ENCODE data around the gene HOXC4. TPM values are rescaled to one million over a fixed set of nuclear protein-coding genes. Genes with fewer than 3 reads are reported as not detected.

The HOXC4 gene
- total and polyA plus RNA-seq, 4 donors: 0.02 TPM; not detected in 3

DNA sequence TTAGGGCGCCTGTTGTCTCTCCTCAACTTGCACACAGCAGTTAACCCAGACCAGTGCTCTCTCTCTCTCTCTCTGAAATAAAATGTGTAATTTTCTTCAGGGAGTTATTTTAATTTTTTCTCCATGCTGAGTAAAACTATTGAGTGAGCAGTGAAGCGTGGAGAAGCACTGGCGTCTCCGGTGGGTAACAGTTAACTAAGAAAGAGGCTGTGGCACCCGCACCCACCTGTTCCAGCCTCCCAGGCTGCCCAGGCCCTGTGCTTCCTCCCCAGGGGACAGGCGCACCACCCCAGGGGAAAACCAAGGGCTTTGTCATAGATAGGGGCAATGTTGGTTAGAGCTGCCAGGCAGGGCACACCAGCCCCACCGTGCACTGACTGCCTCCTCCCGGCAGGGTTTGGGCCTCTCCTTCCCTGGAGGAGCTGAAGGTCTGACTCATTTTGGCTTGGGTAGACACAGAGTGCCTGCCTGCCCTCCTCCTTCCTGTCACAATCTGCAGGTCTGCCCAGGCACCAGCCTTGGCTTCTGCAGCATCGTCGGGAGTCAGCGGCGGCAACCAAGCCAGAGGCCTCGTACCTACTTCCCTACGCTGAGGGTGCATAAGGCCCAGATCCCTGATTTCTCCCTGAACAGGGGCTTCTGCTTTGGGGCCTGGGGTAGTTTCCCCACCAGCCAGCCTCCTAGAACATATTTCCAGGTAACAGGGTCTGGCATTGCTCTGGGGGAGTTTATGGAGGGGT lies 16.8 kb upstream of the HOXC4 start:
- H3K27ac ChIP-seq (ENCODE audit: low read depth in 1 of 2, low read length in 2 of 2): no peak overlapping the region
- TF ChIP-seq YY1 (IDR thresholded peaks at IDR 0.05) (no peak), FOXA1 (IDR thresholded peaks at IDR 0.05) (no peak), HNF4G (IDR thresholded peaks at IDR 0.05) (no peak), SP1 (IDR thresholded peaks at IDR 0.05) (no peak), NR2F2 (IDR thresholded peaks at IDR 0.05) (no peak), HNF4A (conservative IDR thresholded peaks at IDR 0.05) (no peak)
- TF ChIP-seq, protein P1, sequence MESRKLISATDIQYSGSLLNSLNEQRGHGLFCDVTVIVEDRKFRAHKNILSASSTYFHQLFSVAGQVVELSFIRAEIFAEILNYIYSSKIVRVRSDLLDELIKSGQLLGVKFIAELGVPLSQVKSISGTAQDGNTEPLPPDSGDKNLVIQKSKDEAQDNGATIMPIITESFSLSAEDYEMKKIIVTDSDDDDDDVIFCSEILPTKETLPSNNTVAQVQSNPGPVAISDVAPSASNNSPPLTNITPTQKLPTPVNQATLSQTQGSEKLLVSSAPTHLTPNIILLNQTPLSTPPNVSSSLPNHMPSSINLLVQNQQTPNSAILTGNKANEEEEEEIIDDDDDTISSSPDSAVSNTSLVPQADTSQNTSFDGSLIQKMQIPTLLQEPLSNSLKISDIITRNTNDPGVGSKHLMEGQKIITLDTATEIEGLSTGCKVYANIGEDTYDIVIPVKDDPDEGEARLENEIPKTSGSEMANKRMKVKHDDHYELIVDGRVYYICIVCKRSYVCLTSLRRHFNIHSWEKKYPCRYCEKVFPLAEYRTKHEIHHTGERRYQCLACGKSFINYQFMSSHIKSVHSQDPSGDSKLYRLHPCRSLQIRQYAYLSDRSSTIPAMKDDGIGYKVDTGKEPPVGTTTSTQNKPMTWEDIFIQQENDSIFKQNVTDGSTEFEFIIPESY (IDR thresholded peaks at IDR 0.05): no peak
- TF ChIP-seq, protein P2, sequence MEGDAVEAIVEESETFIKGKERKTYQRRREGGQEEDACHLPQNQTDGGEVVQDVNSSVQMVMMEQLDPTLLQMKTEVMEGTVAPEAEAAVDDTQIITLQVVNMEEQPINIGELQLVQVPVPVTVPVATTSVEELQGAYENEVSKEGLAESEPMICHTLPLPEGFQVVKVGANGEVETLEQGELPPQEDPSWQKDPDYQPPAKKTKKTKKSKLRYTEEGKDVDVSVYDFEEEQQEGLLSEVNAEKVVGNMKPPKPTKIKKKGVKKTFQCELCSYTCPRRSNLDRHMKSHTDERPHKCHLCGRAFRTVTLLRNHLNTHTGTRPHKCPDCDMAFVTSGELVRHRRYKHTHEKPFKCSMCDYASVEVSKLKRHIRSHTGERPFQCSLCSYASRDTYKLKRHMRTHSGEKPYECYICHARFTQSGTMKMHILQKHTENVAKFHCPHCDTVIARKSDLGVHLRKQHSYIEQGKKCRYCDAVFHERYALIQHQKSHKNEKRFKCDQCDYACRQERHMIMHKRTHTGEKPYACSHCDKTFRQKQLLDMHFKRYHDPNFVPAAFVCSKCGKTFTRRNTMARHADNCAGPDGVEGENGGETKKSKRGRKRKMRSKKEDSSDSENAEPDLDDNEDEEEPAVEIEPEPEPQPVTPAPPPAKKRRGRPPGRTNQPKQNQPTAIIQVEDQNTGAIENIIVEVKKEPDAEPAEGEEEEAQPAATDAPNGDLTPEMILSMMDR (IDR thresholded peaks at IDR 0.05; ENCODE audit: low read depth, low read length, missing input control): no peak
- TF ChIP-seq, protein P3, sequence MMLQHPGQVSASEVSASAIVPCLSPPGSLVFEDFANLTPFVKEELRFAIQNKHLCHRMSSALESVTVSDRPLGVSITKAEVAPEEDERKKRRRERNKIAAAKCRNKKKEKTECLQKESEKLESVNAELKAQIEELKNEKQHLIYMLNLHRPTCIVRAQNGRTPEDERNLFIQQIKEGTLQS (IDR thresholded peaks at IDR 0.05): no peak
- peaks cover 0 to 9% (median 0%) of the 10 kb centered on the region in 4 donors for H3K4me1 ChIP-seq (ENCODE audit: control insufficient read depth in 4 of 4, insufficient read depth in 4 of 4, low read length in 3 of 4)
- no peak for DNase-seq (ENCODE audit: low spot score)
- no peaks in the 10 kb centered on the region for H3K36me3 ChIP-seq (ENCODE audit: control insufficient read depth in 4 of 4, insufficient read depth in 3 of 4, low read depth in 1 of 4, low read length in 3 of 4)
- H3K27me3 ChIP-seq (ENCODE audit: control insufficient read depth in 4 of 4, insufficient read depth in 4 of 4, low read length in 3 of 4): peaks cover 8 to 43% (median 12%) of the 10 kb centered on the region in 4 donors
- H3K9ac ChIP-seq (ENCODE audit: low read depth in 1 of 2, low read length in 2 of 2): no peak overlapping the region
- WGBS: 43% methylated on average over 14 of the region's 14 CpGs
- peaks cover 0 to 3% (median 0%) of the 10 kb centered on the region in 4 donors for H3K9me3 ChIP-seq (ENCODE audit: control insufficient read depth in 4 of 4, low read length in 3 of 4)
- no peak overlapping the region for H3K4me3 ChIP-seq (ENCODE audit: low read depth in 1 of 3, low read length in 3 of 3)

DNA sequence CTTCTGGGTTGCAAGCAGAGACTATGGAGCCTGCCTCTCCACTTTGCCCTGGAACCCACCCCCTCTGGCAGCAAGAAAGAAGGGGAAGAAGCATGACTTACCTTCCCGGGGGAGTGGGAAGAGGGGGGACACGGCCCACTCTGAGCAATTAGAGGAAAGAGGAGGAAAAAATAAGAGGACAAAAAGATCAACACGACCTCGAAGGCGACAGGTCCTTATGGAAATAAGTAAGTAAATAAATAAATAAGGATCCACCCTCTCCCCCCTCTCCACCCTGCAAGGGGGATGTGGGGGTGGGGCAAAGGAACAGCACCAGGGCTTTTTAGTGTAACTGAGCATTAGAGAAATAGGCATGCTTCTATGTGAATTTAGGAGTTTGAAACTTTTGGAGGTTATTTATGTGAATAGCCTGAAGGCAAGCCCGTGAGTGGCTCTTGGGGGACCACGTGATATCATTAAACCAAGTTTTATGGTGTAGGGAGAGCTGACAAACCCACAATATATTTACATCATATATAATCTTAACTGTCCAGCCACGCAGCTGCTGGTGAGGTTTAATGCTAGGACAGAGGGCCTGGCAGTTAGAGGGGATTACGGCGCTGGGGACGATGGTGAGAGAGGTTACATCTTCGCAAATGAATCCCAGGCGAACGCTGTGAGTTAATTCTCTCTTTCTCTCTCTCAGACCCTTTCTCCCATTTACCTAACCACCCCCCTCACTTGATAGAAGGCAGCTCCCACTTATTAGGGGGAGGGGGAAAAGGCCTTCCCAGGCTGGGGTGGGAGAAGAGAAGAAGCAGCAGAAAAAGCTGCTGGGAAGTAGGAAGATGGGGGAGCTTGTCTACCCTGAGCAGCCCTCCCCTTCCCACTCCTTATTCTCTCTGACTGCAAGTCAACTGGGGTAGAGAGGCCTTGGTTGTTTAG lies 16.0 kb upstream of the HOXC4 start:
- 25% methylated on average over 14 of the region's 14 CpGs for WGBS
- no peak overlapping the region for H3K4me3 ChIP-seq (ENCODE audit: low read depth in 1 of 3, low read length in 3 of 3)
- H3K4me1 ChIP-seq (ENCODE audit: control insufficient read depth in 4 of 4, insufficient read depth in 4 of 4, low read length in 3 of 4): peaks cover 0 to 9% (median 0%) of the 10 kb centered on the region in 4 donors
- H3K9ac ChIP-seq (ENCODE audit: low read depth in 1 of 2, low read length in 2 of 2): no peak overlapping the region
- no peak overlapping the region for H3K27ac ChIP-seq (ENCODE audit: low read depth in 1 of 2, low read length in 2 of 2)
- DNase-seq (ENCODE audit: low spot score): no peak
- peaks cover 6 to 38% (median 10%) of the 10 kb centered on the region in 4 donors for H3K27me3 ChIP-seq (ENCODE audit: control insufficient read depth in 4 of 4, insufficient read depth in 4 of 4, low read length in 3 of 4)
- peaks cover 0 to 3% (median 0%) of the 10 kb centered on the region in 4 donors for H3K9me3 ChIP-seq (ENCODE audit: control insufficient read depth in 4 of 4, low read length in 3 of 4)
- H3K36me3 ChIP-seq (ENCODE audit: control insufficient read depth in 4 of 4, insufficient read depth in 3 of 4, low read depth in 1 of 4, low read length in 3 of 4): no peaks in the 10 kb centered on the region
- TF ChIP-seq, protein P4, sequence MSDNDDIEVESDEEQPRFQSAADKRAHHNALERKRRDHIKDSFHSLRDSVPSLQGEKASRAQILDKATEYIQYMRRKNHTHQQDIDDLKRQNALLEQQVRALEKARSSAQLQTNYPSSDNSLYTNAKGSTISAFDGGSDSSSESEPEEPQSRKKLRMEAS (IDR thresholded peaks at IDR 0.05): no peak
- TF ChIP-seq NR2F2 (IDR thresholded peaks at IDR 0.05): no peak
- TF ChIP-seq RXRA (IDR thresholded peaks at IDR 0.05): no peak
- no peak for TF ChIP-seq SP1 (IDR thresholded peaks at IDR 0.05)
- TF ChIP-seq, protein P3 (IDR thresholded peaks at IDR 0.05): no peak
- TF ChIP-seq, protein P5, sequence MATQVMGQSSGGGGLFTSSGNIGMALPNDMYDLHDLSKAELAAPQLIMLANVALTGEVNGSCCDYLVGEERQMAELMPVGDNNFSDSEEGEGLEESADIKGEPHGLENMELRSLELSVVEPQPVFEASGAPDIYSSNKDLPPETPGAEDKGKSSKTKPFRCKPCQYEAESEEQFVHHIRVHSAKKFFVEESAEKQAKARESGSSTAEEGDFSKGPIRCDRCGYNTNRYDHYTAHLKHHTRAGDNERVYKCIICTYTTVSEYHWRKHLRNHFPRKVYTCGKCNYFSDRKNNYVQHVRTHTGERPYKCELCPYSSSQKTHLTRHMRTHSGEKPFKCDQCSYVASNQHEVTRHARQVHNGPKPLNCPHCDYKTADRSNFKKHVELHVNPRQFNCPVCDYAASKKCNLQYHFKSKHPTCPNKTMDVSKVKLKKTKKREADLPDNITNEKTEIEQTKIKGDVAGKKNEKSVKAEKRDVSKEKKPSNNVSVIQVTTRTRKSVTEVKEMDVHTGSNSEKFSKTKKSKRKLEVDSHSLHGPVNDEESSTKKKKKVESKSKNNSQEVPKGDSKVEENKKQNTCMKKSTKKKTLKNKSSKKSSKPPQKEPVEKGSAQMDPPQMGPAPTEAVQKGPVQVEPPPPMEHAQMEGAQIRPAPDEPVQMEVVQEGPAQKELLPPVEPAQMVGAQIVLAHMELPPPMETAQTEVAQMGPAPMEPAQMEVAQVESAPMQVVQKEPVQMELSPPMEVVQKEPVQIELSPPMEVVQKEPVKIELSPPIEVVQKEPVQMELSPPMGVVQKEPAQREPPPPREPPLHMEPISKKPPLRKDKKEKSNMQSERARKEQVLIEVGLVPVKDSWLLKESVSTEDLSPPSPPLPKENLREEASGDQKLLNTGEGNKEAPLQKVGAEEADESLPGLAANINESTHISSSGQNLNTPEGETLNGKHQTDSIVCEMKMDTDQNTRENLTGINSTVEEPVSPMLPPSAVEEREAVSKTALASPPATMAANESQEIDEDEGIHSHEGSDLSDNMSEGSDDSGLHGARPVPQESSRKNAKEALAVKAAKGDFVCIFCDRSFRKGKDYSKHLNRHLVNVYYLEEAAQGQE (IDR thresholded peaks at IDR 0.05): no peak
- no peak for TF ChIP-seq EGR1 (IDR thresholded peaks at IDR 0.05; ENCODE audit: low read depth in 2 of 2)
- no peak for TF ChIP-seq FOXA1 (IDR thresholded peaks at IDR 0.05)
- no peak for TF ChIP-seq HNF4G (IDR thresholded peaks at IDR 0.05)
- no peak for TF ChIP-seq GABPA (IDR thresholded peaks at IDR 0.05 in 1 of 2, conservative IDR thresholded peaks at IDR 0.05 in 1 of 2)
- no peak for TF ChIP-seq FOXA2 (IDR thresholded peaks at IDR 0.05)
- no peak for TF ChIP-seq JUND (IDR thresholded peaks at IDR 0.05)
- TF ChIP-seq HNF4A (conservative IDR thresholded peaks at IDR 0.05): no peak
- TF ChIP-seq TAF1 (conservative IDR thresholded peaks at IDR 0.05): no peak
- TF ChIP-seq, protein P2 (IDR thresholded peaks at IDR 0.05; ENCODE audit: low read depth, low read length, missing input control): no peak
- no peak for TF ChIP-seq YY1 (IDR thresholded peaks at IDR 0.05)
- TF ChIP-seq RAD21 (IDR thresholded peaks at IDR 0.05): no peak
